NCI-H226 (cell line): ENCODE measurements around the gene CAMK2A.
"Not testable (repeated sequence)": the region's sequence is repeated elsewhere in the genome, so short reads cannot be mapped to it uniquely, and the experiment has no call there.

Experiments
- DNase-seq: peaks from one replicate; pipeline ENCODE4 v3.0.0-alpha.2; 2015

The CAMK2A gene

GRCh38 chr5:150234576-150235499 lies 54.7 kb downstream of the CAMK2A start:
- no peak for DNase-seq

- DNase-seq: not testable (repeated sequence)
These were observed 55.9 kb downstream of the CAMK2A start for GRCh38 chr5:150233706-150234105.

- no peak for DNase-seq
These were observed 58.7 kb downstream of the CAMK2A start for GRCh38 chr5:150230842-150231241.

GRCh38 chr5:150229571-150229970 lies 60.0 kb downstream of the CAMK2A start:
- no peak for DNase-seq

- no peak for DNase-seq
These were observed 61.8 kb downstream of the CAMK2A start for GRCh38 chr5:150227606-150228273.

GRCh38 chr5:150227036-150227435 lies 62.5 kb downstream of the CAMK2A start:
- DNase-seq: no peak

- no peak for DNase-seq
These were observed 65.0 kb downstream of the CAMK2A start for GRCh38 chr5:150224483-150225027.

- DNase-seq: no peak
These were observed 66.1 kb downstream of the CAMK2A start for GRCh38 chr5:150223474-150223873.

- DNase-seq: no peak
These were observed 66.7 kb downstream of the CAMK2A start for GRCh38 chr5:150222906-150223305.

GRCh38 chr5:150221471-150221870 lies 68.1 kb downstream of the CAMK2A start:
- no peak for DNase-seq

GRCh38 chr5:150219861-150220260 lies 69.7 kb downstream of the CAMK2A start:
- DNase-seq: no peak

- DNase-seq: peak; percentile 35
These were observed 70.4 kb downstream of the CAMK2A start for GRCh38 chr5:150219142-150219541.

GRCh38 chr5:150218693-150219035 lies 70.9 kb downstream of the CAMK2A start:
- no peak for DNase-seq

GRCh38 chr5:150217873-150218692 lies 71.5 kb downstream of the CAMK2A start:
- peak; percentile 62 for DNase-seq

GRCh38 chr5:150217038-150217437 lies 72.5 kb downstream of the CAMK2A start:
- DNase-seq: no peak

GRCh38 chr5:150215979-150216944 lies 73.3 kb downstream of the CAMK2A start:
- DNase-seq: no peak

GRCh38 chr5:150214289-150214688 lies 75.3 kb downstream of the CAMK2A start:
- DNase-seq: no peak

- no peak for DNase-seq
These were observed 76.0 kb downstream of the CAMK2A start for GRCh38 chr5:150213530-150213929.

GRCh38 chr5:150211156-150212030 lies 78.2 kb downstream of the CAMK2A start:
- no peak for DNase-seq

GRCh38 chr5:150210644-150211043 lies 78.9 kb downstream of the CAMK2A start:
- DNase-seq: no peak
